Activated CD8-positive, alpha-beta T cell treated with anti-CD3 and anti-CD28 coated beads for 36 hours (primary cell): ENCODE measurements around the gene PIK3C2B. TPM values are rescaled to one million over a fixed set of nuclear protein-coding genes. Genes with fewer than 3 reads are reported as not detected.
A peak's percentile ranks its signal among the peaks of the same experiment; 100 is the strongest.

ENCODE experiments used
- ATAC-seq: fragments of 200-7000 bp; cut with Tn5 transposase; one replicate; pipeline ENCODE4 v1.10.0; 2021; ENCODE audit warnings: mild to moderate bottlenecking, moderate library complexity
- CTCF ChIA-PET: fragments of 350-600 bp; sonication (Branson Sonifier 250); formaldehyde crosslinking; loops from one replicate; lab custom pipeline; 2021; ENCODE audit warnings: antibody characterized with exemption; lab: Charles Lee
- POLR2A ChIA-PET: fragments of 350-600 bp; sonication (Branson Sonifier 250); formaldehyde crosslinking; loops from one replicate; lab custom pipeline; 2021; ENCODE audit warnings: antibody characterized with exemption; lab: Charles Lee
- DNase-seq: peaks from one replicate; pipeline ENCODE4 v3.0.0-alpha.2; 2020
- H3K27ac Mint-ChIP-seq: one replicate; pipeline ENCODE4 v1.8.0; 2021; ENCODE audit warnings: mild to moderate bottlenecking, mixed read lengths
- H3K27me3 Mint-ChIP-seq: one replicate; pipeline ENCODE4 v1.8.0; 2021; ENCODE audit warnings: mixed read lengths
- H3K36me3 Mint-ChIP-seq: one replicate; pipeline ENCODE4 v1.8.0; 2021; ENCODE audit warnings: low read depth, mixed read lengths
- H3K4me1 Mint-ChIP-seq: one replicate; pipeline ENCODE4 v1.8.0; 2021; ENCODE audit warnings: low read depth, mixed read lengths
- H3K4me3 Mint-ChIP-seq: one replicate; pipeline ENCODE4 v1.8.0; 2021; ENCODE audit warnings: mild to moderate bottlenecking, moderate library complexity, mixed read lengths
- H3K9me3 Mint-ChIP-seq: one replicate; pipeline ENCODE4 v1.8.0; 2021; ENCODE audit warnings: mixed read lengths
- intact Hi-C: fragments of 100-400 bp; cut with micrococcal nuclease; formaldehyde crosslinking; loops from one replicate; pipeline ENCODE4 v1.10.0; 2022
- total RNA-seq, 2 experiments: library from RNA; stranded (reverse); gene quantifications; one replicate each; pipeline ENCODE4 v1.2.3, GENCODE V29; 2021
- TF ChIP-seq, protein P1 (sequence below): fragments of 200-600 bp; IDR thresholded peaks from one replicate; pipeline ENCODE4 v1.8.0; 2022; ENCODE audit warnings: antibody characterized with exemption, mild to moderate bottlenecking

The PIK3C2B gene
- total RNA-seq, 2 experiments from 2014 or later, result 26.6 to 28.9 TPM

DNA sequence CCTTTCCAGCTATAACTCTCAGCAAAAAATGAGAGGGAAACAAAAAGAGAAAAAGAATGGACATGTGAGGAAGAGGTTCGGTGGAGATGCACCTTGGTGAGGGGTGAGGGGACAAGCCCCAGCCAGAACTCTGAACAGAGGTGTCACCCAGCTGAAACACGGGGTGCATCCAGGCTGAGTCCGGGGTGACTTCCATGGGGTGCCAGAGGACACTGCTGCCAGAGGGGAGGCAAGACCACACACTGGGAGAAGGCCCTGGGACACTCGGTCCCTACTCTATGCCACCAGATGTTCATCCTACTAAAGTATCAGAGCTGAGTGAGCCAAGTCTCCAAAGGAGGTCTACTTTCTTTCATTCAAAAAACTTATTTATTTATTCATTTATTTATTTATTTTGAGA lies 46.9 kb downstream of the PIK3C2B start:
- TF ChIP-seq, protein P1, sequence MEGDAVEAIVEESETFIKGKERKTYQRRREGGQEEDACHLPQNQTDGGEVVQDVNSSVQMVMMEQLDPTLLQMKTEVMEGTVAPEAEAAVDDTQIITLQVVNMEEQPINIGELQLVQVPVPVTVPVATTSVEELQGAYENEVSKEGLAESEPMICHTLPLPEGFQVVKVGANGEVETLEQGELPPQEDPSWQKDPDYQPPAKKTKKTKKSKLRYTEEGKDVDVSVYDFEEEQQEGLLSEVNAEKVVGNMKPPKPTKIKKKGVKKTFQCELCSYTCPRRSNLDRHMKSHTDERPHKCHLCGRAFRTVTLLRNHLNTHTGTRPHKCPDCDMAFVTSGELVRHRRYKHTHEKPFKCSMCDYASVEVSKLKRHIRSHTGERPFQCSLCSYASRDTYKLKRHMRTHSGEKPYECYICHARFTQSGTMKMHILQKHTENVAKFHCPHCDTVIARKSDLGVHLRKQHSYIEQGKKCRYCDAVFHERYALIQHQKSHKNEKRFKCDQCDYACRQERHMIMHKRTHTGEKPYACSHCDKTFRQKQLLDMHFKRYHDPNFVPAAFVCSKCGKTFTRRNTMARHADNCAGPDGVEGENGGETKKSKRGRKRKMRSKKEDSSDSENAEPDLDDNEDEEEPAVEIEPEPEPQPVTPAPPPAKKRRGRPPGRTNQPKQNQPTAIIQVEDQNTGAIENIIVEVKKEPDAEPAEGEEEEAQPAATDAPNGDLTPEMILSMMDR, result no peak
- no peaks in the 10 kb centered on the region for H3K27me3 Mint-ChIP-seq
- POLR2A ChIA-PET, result interaction anchor here (1.0 to 1.7 kb wide), 6 partner anchors 18 to 58 kb away, joined by 3 to 6 read pairs (median 4); partner anchors contain the start of gene PIK3C2B
- CTCF ChIA-PET, result interaction anchor here (0.9 to 26.9 kb wide), 13 partner anchors 9 to 359 kb away, joined by 3 to 1122 read pairs (median 13); partner anchors contain the start of gene PIK3C2B
- H3K9me3 Mint-ChIP-seq, result no peaks in the 10 kb centered on the region
- no peak overlapping the region for H3K27ac Mint-ChIP-seq
- no peak for ATAC-seq
- peaks cover 26% of the 10 kb centered on the region for H3K36me3 Mint-ChIP-seq
- H3K4me1 Mint-ChIP-seq, result peaks cover 25% of the 10 kb centered on the region
- no peak for DNase-seq
- intact Hi-C loops, result no loop called here
- no peak overlapping the region for H3K4me3 Mint-ChIP-seq

DNA sequence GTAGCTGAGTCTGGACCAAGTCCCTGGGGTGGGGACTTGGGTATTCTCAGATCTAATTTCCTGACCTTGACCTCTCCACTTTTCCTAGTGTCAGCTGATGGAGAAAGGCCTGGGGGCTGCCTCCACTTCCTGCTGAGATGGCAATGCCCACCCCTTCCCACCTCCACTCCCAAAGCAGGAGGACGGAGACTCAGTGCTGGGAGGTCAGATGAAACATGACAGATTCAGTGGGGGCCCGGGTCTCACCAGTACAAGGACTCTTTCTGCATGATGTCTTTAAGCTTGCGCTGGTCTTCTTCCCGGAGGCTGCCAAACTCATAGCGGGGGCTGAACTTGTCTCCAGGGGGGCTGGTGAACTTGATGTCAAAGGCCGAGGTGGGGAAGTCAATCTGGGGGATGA lies 47.4 kb downstream of the PIK3C2B start:
- Mint-ChIP-seq H3K27ac (no peak overlapping the region), H3K4me3 (no peak overlapping the region), H3K27me3 (no peaks in the 10 kb centered on the region), H3K36me3 (peaks cover 28% of the 10 kb centered on the region), H3K9me3 (no peaks in the 10 kb centered on the region), H3K4me1 (peaks cover 22% of the 10 kb centered on the region)
- POLR2A ChIA-PET, result interaction anchor here (0.5 to 1.9 kb wide), 8 partner anchors 19 to 941 kb away, joined by 3 to 11 read pairs (median 4); partner anchors contain the start of gene PIK3C2B
- CTCF ChIA-PET, result interaction anchor here (0.6 to 26.9 kb wide), 18 partner anchors 9 to 360 kb away, joined by 3 to 1122 read pairs (median 12); partner anchors contain the start of gene PIK3C2B
- no peak for ATAC-seq
- intact Hi-C loops, result no loop called here
- TF ChIP-seq, protein P1, result no peak
- DNase-seq, result no peak

DNA sequence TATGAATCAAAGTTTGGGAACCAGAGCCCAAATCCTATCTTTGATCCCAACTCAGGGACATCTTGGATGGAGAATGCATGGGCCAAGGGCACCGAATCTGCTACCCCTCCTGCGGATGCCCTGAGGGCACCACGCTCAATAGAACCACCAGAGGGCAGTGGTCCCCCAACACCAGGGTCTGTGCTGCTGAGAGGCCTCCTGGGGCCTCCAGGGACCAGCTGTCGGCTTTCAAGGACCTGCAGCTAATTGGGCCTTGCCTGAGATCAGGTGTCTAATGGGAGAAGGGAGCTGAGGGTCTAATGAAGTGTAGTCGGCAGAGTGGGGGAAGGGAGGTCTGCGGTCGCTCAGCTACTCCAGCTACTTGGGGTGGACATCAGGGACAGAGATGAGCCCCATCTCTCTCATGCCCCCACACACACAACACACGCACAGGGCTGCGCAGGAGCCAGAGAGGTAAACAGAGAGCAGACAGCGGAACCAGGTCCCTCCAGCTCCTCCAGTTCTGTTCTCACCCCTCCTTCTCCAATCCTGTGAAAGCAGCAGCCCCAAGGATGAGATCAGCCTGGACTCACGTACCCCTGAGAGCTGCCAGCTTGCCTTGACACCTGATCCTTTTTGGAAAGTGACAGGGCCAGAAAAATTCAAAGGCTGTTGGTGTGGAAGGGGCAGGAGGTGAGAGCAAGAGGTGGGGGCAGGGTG lies 48.0 kb downstream of the PIK3C2B start:
- Mint-ChIP-seq H3K4me3 (no peak overlapping the region), H3K27me3 (no peaks in the 10 kb centered on the region), H3K4me1 (peaks cover 16% of the 10 kb centered on the region), H3K36me3 (peaks cover 32% of the 10 kb centered on the region), H3K27ac (peak overlapping the region; percentile 69), H3K9me3 (no peaks in the 10 kb centered on the region)
- DNase-seq (peak; percentile 87), ATAC-seq (peak; percentile 91)
- intact Hi-C loops, result loop anchor here (1.0 kb wide), 1 partner anchor 57 kb away; no protein-coding TSS in a partner anchor
- TF ChIP-seq, protein P1, result peak; percentile 66
- POLR2A ChIA-PET, result interaction anchor here (0.5 to 2.2 kb wide), 8 partner anchors 20 to 940 kb away, joined by 3 to 11 read pairs (median 4); partner anchors contain the start of gene PIK3C2B
- CTCF ChIA-PET, result interaction anchor here (0.6 to 26.9 kb wide), 28 partner anchors 10 to 361 kb away, joined by 3 to 1122 read pairs (median 5); partner anchors contain the start of genes MDM4 and PIK3C2B

DNA sequence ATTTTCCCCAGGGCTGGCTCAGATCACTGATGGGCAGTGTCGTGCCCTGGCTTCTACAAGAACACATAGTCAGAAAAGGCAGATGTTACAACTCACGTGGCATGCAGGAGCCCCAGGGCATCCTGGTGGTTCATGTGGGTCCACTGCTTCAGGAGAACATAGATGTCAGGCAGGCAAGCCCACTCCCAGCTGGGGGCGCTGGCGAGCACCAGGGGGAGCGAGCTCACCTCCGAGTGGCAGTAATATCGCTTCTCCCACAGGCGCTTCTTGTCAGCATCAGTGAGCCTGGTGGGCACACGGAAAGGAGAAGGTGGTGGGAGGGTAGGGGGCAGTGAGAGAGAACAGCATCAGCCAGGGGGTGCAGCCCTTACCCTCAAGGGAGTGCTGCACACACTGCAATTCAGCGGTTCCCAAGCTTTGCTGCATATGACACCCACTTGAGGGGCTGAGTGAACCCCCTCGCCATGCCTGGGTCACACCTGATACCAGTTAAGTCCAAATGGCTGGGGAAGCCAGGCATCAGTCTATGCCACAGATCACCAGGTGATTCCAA lies 48.7 kb downstream of the PIK3C2B start:
- Mint-ChIP-seq H3K4me1 (peaks cover 16% of the 10 kb centered on the region), H3K27me3 (no peaks in the 10 kb centered on the region), H3K9me3 (no peaks in the 10 kb centered on the region), H3K36me3 (peaks cover 32% of the 10 kb centered on the region), H3K27ac (no peak overlapping the region), H3K4me3 (no peak overlapping the region)
- peak; percentile 80 for DNase-seq
- ATAC-seq, result peak; percentile 43
- intact Hi-C loops, result loop anchor here (1.0 kb wide), 1 partner anchor 57 kb away; no protein-coding TSS in a partner anchor
- TF ChIP-seq, protein P1, result no peak
- CTCF ChIA-PET, result interaction anchor here (0.6 to 26.9 kb wide), 25 partner anchors 10 to 361 kb away, joined by 3 to 1122 read pairs (median 5); partner anchors contain the start of genes MDM4 and PIK3C2B
- POLR2A ChIA-PET, result interaction anchor here (1.2 to 2.2 kb wide), 6 partner anchors 20 to 62 kb away, joined by 3 to 11 read pairs (median 4); partner anchors contain the start of gene PIK3C2B

Other genes starting within 250 kb of the PIK3C2B start
- gene PLEKHA6, start 134.9 kb downstream of the PIK3C2B start, total RNA-seq, result 1 to 10 TPM; 3.0 to 3.7 TPM
- 10 to 100 TPM; 63.8 to 64.6 TPM for gene PPP1R15B, start 83.0 kb downstream of the PIK3C2B start, total RNA-seq
- 10 to 100 TPM; 89.6 to 94.8 TPM for gene MDM4, start 21.6 kb upstream of the PIK3C2B start, total RNA-seq
- gene LRRN2, start 190.9 kb upstream of the PIK3C2B start, total RNA-seq, result not detected